Amygdala (tissue), 56 donors: ENCODE measurements around the gene ADGRE3.
"Not testable (repeated sequence)": the region's sequence is repeated elsewhere in the genome, so short reads cannot be mapped to it uniquely, and the experiment has no call there.

Experiments used
- DNase-seq, 56 donors: peaks; one replicate each; lab custom pipeline; 2025; lab: John Stamatoyannopoulos, UW

ADGRE3 gene

GRCh38 chr19:14612242-14612641, 62.4 kb downstream of the ADGRE3 start:
- DNase-seq = not testable (repeated sequence)

GRCh38 chr19:14611051-14611450, 63.6 kb downstream of the ADGRE3 start:
- DNase-seq = no peak

DNA sequence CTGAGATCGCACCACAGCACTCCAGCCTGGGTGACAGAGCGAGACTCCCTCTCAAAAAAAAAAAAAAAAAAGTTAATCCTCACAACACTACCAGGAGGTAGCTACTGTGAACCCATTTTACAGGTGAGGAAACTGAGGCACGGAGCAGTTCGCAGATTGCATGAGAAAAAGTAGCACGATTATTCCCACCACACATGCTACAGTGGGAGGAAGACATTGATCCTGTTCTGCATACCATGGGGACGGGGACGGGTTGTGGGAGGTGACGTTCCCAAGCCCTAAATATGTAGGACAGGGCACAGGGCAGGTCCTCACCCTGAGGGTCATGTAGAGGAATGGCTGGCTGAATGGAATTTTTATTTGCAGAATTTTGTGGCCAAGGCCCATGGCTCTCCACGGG, 68.0 kb downstream of the ADGRE3 start:
- DNase-seq = no peak

DNA sequence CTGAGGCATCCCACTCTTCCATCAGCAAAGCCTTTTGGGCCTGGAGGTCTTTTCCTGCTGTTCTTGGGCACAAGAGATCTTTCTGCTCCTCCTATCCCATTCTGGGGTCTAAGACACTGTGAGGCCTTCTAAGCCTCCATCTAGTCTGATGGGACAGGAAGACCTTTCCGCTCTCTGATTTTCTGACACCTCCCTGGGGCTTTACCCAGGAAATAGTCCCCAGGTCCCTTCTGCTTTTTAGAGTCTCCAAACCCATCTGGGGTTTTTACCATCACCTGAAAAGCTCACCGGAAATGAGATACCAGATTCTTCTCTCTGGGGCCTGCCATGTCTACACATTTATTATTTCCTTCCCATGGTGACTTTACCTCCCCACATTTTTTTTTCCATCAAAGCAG, 70.7 kb downstream of the ADGRE3 start:
- no peak for DNase-seq

DNA sequence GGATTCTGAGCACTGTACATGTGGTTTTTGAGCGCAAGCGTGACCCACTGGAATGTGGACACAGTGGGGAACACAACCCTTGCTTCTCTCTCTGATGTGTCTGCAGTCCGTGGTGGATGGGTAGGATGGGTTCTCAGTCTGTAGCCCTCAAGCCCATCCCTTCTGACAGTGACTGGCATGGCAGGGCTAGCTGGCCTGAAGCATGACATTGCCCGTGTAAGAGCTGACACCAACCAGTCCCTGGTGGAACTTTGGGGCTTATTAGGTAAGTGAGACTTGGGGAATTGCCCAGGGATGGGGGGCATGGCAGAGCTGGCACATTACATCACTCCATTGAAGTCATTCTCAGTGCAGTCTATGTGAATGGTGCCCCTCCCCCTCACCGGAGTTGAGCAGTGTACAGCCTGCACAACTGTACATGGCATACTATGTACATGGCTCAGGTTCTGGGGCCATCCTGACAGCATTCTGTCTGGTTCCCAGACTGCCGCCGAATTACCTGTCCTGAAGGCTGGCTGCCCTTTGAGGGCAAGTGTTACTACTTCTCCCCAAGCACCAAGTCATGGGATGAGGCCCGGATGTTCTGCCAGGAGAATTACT, 75.0 kb downstream of the ADGRE3 start:
- no peak for DNase-seq

DNA sequence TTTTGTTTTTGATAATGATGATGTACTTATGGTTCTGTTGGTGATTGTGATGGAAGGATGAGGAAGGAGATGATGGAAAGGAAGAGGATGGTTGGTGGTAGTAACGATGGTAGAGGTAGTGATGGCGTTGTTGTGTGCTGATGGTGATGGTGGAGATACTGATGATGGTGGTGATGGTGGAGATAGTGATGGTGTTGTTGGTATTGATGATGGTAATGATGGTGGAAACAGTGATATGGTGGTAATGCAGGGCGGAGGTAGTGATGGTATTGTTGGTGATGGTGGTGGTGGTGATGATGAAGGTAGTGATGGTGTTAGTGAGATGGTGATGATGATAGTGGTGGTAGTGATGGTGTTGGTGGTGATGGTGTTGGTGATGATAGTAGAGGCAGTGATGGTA, 79.1 kb downstream of the ADGRE3 start:
- DNase-seq = no peak

GRCh38 chr19:14589433-14589832, 85.2 kb downstream of the ADGRE3 start:
- DNase-seq = not testable (repeated sequence)

DNA sequence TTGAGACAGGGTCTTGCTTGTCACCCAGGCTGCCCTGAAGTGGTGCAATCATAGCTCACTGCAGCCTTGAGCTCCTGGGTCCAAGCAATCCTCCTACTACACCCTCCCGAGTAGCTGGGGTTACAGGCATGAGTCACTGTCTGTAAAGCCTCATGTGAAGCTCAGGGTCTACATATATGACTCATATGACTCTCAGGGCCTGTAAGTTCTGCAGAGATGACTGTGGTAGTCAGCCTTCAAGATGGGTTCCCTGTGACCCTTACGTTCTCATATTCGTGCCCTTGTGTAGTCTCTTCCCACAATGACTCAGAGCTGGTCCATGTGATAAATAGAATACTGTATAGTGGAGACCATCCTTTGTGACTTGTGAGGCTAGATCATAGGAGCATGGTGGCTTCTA, 89.5 kb downstream of the ADGRE3 start:
- DNase-seq = not testable (repeated sequence)

GRCh38 chr19:14584372-14584771, 90.3 kb downstream of the ADGRE3 start:
- not testable (repeated sequence) for DNase-seq

GRCh38 chr19:14582894-14583340, 91.7 kb downstream of the ADGRE3 start, which contains the start of gene CLEC17A:
Gene CLEC17A (plus strand): TSS chr19:14583084. CDS start chr19:14583161, 77 bp downstream.
- no peak for DNase-seq

DNA sequence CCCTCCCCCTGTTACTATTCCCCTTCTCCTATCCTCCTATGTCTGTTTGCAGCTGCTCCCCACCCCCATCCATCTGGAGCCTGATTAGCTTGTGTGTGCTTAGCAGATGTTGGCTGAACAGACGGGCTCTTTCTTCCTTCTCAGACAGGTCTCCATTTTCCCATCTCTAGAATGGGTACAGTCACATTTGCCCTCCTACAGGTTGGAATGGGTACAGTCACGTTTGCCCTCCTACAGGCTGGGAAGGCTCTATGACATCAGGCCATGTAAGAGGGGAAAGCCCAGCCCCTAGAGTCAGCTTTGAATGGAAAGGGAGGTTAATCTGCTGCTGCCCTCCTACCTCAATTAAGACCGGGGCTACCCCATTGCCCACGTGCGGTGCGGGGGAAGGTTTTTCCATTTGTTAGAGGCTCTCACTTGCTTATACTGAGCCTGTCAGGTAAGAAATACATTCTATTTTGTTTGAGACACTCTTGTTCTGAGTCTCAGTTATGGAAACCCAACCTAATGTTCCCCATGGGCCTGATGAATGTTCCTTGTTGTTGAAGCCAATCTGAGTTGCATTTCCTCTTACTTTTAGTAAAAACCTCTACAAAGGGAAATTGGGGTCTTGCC, 93.9 kb downstream of the ADGRE3 start:
- DNase-seq = no peak

GRCh38 chr19:14577885-14578427, 96.7 kb downstream of the ADGRE3 start:
- DNase-seq = no peak

DNA sequence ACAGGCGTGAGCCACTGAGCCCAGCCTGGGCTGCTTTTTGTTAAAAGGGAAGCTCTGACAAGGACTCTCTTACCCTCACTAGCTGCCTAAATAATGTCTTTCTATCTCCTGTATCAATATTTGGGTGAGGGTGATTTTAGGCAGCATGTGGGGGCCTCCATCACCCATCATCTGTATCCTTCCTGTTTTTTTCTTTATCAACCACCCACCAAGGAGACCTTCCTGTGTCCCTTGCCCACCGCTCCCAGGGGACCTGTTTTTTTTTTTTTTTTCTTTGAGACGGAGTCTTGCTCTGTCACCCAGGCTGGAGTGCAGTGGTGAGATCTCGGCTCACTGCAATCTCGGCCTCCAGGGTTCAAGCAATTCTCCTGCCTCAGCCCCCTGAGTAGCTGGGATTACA, 97.4 kb downstream of the ADGRE3 start:
- DNase-seq = no peak

GRCh38 chr19:14576363-14576762, 98.3 kb downstream of the ADGRE3 start:
- DNase-seq = no peak

GRCh38 chr19:14575428-14575980, 99.1 kb downstream of the ADGRE3 start:
- DNase-seq = no peak

DNA sequence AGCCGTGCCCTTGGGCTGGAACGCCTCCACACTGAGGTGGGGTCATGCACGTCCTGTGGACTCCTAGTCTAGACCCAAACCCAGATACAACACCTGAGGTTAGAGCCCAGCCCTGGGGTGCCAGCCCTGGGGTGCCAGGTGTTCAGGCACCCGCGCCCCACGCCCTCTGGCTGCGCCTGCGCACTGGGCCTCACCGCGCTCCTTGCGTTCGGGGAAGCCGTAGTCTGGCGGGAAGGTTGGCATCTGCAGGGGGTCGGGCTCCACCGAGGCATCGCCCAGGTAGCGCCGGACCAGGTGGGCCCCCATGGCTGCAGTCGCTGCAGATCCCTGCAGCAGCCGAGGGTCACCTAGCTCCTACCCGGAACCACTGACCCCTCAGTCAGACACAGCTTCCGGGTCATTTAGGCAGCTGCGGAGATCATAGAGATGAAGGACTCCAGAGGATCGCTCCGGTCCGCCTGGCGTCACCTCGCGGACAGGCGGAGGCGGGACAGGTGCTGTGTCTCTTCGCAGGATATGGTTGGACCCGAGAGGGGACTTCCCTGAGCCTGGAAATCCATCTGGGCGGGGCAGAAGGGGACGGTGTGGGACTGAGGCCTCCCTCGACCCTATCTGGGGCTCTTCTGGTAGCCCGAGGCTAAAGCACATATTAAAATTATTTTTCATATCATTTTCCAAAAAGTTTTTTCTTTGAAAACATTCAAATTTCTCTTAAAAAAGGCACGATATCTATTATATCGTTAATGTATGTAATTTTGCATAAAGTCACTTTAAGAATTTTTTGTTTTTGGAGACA, 102.8 kb downstream of the ADGRE3 start, which contains the start of gene NDUFB7:
TSS of gene NDUFB7 (minus strand) at position 372 of the 796 bp plus-strand sequence. CDS start at position 306, 66 bp downstream.
- peak; percentile 54 to 96 (median 88) for DNase-seq

DNA sequence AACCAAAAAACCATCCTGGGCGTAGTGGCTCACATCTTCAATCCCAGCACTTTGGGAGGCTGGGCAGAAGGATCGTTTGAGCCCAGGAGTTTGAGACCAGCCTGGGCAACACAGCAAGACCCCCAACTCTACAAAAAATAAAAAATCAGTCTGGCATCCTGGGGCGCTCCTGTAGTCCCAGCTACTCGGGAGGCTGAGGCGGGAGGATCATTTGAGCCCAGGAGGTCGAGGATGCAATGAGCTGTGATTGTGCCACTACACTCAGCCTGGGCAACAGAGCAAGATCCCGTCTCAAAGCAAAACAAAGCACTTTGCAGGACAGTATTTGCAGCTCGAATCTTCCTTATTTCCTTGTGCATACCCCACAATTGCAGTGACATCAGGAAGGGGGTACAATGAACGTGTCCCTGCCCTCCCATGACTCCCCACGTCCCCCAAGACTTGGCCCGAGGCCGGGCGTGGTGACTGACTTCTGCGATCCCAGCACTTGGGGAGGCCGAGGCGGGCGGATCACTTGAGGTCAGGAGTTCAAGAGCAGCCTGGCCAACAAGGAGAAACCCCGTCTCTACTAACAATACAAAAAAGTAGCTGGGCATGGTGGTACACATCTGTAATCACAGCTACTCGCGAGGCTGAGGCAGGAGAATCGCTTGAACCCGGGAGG, 103.6 kb downstream of the ADGRE3 start:
- DNase-seq = no peak
